Measurements from ENCODE around the gene LHX3.

LHX3 gene

DNA sequence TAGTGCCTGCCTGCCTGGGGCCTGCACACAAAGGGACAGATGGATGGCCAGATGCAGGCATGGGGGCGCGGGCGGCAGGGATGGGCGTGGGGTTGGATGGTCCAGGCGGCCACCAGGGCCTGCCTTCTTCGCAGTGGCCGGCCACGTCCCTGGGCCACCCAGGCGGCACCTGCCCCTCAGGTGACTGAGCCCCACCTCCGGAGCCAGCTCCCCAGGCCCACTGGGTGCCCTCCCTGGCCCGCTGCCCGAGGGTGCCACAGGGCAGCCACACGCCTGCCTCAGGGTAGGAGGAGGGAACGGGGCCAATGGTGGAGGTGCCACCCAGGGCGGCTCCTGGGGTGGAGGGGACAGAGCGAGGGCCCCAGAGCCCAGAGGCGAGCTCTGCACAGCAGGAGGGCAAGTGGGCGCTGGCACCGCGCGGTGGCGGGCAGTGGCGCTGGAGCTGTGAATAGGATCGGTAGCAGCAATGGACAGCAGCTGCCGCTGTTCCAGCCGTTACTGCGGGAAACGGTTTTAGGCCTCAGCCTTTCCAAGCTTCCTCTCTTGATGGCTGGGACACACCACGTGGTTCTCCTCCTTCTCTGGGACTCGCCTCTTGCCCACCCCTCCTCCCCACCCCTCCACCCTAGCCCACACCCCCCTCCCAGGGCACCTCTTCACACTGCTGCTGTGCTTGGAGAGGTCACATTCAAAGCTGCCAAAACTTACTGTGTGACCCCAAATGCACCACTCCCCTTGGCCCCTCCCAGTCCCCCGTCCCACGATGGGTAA is 19.1 kb downstream of the LHX3 start:
- no peak for DNase-seq (ENCODE audit: low read depth)
- TF ChIP-seq, protein P1, sequence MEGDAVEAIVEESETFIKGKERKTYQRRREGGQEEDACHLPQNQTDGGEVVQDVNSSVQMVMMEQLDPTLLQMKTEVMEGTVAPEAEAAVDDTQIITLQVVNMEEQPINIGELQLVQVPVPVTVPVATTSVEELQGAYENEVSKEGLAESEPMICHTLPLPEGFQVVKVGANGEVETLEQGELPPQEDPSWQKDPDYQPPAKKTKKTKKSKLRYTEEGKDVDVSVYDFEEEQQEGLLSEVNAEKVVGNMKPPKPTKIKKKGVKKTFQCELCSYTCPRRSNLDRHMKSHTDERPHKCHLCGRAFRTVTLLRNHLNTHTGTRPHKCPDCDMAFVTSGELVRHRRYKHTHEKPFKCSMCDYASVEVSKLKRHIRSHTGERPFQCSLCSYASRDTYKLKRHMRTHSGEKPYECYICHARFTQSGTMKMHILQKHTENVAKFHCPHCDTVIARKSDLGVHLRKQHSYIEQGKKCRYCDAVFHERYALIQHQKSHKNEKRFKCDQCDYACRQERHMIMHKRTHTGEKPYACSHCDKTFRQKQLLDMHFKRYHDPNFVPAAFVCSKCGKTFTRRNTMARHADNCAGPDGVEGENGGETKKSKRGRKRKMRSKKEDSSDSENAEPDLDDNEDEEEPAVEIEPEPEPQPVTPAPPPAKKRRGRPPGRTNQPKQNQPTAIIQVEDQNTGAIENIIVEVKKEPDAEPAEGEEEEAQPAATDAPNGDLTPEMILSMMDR (conservative IDR thresholded peaks at IDR 0.05; ENCODE audit: low read length): no peak
- H3K4me3 ChIP-seq (ENCODE audit: low read length): no peak overlapping the region

DNA sequence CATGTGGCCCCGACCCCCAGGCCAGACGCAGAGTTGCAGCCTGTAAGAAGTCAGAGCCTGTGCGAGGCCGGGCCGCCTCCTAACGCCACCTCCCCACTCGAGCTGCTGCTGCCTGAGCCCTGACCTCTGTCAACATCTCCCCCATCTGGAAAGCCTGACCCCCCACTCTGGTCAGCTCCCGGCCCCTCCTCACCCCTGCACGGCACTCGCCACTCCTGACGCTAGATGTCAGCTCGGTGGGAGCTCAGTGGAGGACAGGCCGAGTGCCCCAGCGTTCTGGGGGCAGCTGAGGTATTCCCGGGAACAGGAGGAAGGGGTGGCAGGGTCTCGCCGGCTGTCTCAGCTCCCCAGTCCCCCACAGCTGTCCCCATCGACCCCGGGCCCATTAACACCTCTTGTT is 19.9 kb downstream of the LHX3 start:
- no peak for DNase-seq (ENCODE audit: low read depth)
- H3K4me3 ChIP-seq (ENCODE audit: low read length): no peak overlapping the region
- TF ChIP-seq, protein P1 (conservative IDR thresholded peaks at IDR 0.05; ENCODE audit: low read length): no peak

DNA sequence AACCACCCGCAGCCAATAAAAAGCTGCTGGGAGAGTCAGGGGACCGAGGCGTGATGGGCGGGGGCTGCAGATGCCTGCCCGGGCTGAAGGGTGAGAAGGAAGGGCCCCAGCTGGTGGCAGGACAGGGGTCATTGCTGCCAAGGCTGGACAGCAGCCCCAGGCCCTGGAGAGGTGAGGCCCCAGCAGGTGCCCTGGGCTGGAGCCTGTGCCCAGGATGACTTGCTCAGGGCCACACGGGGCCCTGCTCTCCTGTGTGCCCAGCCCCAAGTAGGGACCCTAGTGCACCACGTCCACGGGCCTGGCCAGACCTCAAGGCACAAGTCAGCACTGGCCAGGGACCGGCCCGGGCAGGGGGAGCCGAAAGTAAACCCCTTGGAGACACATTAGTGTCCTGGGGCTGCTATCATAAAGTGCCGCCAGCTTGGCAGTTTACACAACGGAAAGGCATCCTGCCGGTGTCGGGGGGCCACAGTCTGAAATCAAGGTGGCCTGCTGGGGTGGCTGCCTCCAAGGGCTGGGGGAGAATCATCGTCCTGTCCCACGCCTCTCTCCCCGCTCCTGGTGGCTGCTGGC is 22.0 kb downstream of the LHX3 start:
- no peak overlapping the region for H3K4me3 ChIP-seq (ENCODE audit: low read length)
- TF ChIP-seq, protein P1 (conservative IDR thresholded peaks at IDR 0.05; ENCODE audit: low read length): no peak
- no peak for DNase-seq (ENCODE audit: low read depth)

DNA sequence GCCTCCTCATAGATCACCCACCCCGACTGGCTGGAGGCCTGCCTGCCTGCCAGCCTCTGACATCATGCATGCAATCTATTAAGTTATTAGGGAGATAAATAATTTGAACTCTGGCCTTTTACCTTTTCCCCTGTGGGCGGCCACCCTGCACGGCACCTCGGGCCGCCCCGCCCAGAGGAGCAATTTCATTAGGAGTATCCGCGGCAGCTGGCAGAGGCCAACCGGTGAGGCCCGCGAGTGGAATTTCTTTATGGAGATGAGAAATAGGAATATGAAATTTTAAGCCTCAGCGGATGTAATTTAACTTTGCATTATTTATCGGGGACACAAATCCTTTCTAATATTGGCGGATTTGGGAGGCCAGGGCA is 22.5 kb downstream of the LHX3 start:
- DNase-seq (ENCODE audit: low read depth): no peak
- H3K4me3 ChIP-seq (ENCODE audit: low read length): no peak overlapping the region
- TF ChIP-seq, protein P1 (conservative IDR thresholded peaks at IDR 0.05; ENCODE audit: low read length): no peak

DNA sequence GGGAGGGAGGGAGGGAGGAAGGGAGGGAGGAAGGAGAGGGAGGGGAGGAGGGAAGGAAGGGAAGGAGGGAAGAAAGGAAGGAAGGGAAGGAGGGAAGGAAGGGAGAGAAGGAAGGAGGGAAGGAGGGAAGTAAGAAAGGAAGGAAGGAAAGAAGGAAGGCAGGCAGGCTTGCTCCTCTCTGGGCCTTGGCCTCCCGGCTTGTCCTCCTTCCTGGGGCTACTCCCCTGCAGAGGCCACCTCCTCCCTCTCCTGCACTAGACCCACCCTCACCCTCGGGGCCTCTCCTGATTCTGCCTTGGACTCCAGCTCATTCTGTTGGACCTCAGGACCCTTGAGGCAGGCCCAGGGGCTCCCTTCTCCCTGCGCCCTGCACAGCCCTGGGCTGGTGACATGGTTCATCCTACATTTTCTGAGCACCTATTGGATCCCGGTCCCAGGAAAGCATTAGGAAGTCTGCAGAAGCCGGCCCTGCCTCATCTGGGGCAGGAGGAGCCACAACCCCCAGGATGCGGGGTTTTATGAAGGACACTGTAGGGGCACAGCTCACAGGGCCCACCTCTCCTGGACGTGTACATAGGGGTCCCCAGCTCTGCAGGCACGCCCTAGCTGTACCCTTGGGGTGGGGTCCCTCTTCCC is 23.0 kb downstream of the LHX3 start:
- no peak overlapping the region for H3K4me3 ChIP-seq (ENCODE audit: low read length)
- no peak for DNase-seq (ENCODE audit: low read depth)
- TF ChIP-seq, protein P1 (conservative IDR thresholded peaks at IDR 0.05; ENCODE audit: low read length): no peak

DNA sequence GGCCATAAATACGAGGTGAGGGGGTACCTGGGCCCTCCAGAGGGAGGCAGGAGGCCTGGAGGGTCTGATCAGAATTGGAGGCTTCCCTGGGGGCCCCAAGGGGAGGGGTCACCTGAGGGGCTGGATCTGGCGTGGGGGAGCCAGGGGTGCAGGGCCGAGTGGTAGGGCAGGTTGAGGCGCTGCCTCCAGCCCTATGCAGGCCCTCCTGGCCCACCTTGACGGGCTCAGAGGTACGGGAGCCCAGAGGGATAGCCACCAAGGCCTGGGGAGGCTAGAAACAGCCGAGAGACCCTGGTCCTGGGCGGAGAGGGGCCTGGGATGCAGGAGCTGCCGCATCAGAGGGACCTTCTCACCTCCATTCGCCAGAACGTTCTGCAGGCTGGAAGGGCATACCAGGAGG is 24.3 kb downstream of the LHX3 start:
- TF ChIP-seq, protein P1 (conservative IDR thresholded peaks at IDR 0.05; ENCODE audit: low read length): no peak
- DNase-seq (ENCODE audit: low read depth): no peak
- H3K4me3 ChIP-seq (ENCODE audit: low read length): no peak overlapping the region

DNA sequence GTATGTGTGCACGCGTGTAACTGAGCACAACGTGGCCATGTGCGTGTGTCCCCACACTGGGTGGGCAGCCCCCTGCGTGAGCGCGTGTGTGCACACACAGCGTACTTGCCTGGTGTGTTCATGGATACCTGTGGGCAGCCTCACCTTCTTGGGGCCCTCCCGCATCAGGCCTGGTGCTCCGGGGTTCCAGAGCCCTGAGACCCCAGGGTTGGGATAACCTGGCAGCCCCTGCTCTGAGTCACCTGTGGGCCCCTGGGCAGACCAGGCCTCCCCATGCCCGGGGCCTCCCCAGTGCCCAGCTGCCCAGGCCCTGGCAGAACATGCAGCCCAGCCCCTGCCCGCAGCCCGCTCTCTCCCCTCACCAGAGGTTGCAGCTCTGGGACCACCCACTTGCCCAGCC is 25.2 kb downstream of the LHX3 start:
- no peak overlapping the region for H3K4me3 ChIP-seq (ENCODE audit: low read length)
- DNase-seq (ENCODE audit: low read depth): no peak
- TF ChIP-seq, protein P1 (conservative IDR thresholded peaks at IDR 0.05; ENCODE audit: low read length): no peak

All from AG10803 (cell line).